K562 (cell line): ENCODE measurements around the gene APOLD1.

ENCODE experiments used
- POLR2A ChIP-seq: fragments of 450-650 bp; conservative IDR thresholded peaks from 2 replicates; pipeline ENCODE4 v1.6.1; 2016
- RAD21 ChIP-seq, 2 experiments: fragments of 250-450 bp in 1 of 2; fragments of 450-650 bp in 1 of 2; sonication (Bioruptor Pico) in 1 of 2; formaldehyde crosslinking in 1 of 2; IDR thresholded peaks in 1 of 2; conservative IDR thresholded peaks in 1 of 2; 2 replicates each; pipeline versions ENCODE4 v1.4.0 to v1.8.0; 2020 to 2022; ENCODE audit warnings: mild to moderate bottlenecking in 2 of 2, moderate library complexity in 1 of 2
- ZFP91 ChIP-seq: sonication (generic); formaldehyde crosslinking; IDR thresholded peaks from 2 replicates; pipeline ENCODE4 v1.8.0; 2022; ENCODE audit warnings: mild to moderate bottlenecking, missing genetic modification reagents

- TF ChIP-seq RAD21 (CRISPR knock-in tag; conservative IDR thresholded peaks at IDR 0.05 in 1 of 2, IDR thresholded peaks at IDR 0.05 in 1 of 2), result no peak
- TF ChIP-seq POLR2A, result no peak
- TF ChIP-seq ZFP91 (CRISPR knock-in tag), result no peak
Measured at GRCh38 chr12:12796928-12797793, 11.7 kb downstream of the APOLD1 start.
